Colonic mucosa (tissue), 4 donors: ENCODE measurements around the gene CDH18. TPM values are rescaled to one million over a fixed set of nuclear protein-coding genes. Genes with fewer than 3 reads are reported as not detected.

ENCODE experiments used
- DNase-seq: peaks from one replicate; pipeline ENCODE4 v3.0.0-alpha.2; 2020
- H3K27ac ChIP-seq: fragments of 200-600 bp; one replicate; pipeline ENCODE4 v1.8.0; 2021
- H3K27me3 ChIP-seq: fragments of 200-600 bp; one replicate; pipeline ENCODE4 v1.8.0; 2021
- H3K36me3 ChIP-seq: fragments of 200-600 bp; one replicate; pipeline ENCODE4 v1.8.0; 2021
- H3K4me1 ChIP-seq: fragments of 200-600 bp; one replicate; pipeline ENCODE4 v1.8.0; 2021; ENCODE audit warnings: mild to moderate bottlenecking
- H3K4me3 ChIP-seq: fragments of 200-600 bp; one replicate; pipeline ENCODE4 v1.8.0; 2021
- H3K9ac ChIP-seq, 2 donors: one replicate each; pipeline ENCODE4 v1.7.0; 2013; ENCODE audit warnings: control low read depth in 2 of 2, low read depth in 2 of 2, low read length in 2 of 2
- H3K9me3 ChIP-seq: fragments of 200-600 bp; one replicate; pipeline ENCODE4 v1.8.0; 2021
- intact Hi-C: fragments of 100-400 bp; cut with DNase I; formaldehyde crosslinking; loops from one replicate; pipeline ENCODE4 v1.14.1; 2022
- total RNA-seq, 2 donors: library from RNA; stranded (reverse); fragmentation: NEBNext Ultra II Directional in 1 of 2; extraction: Animal tissue kit (Norgen Biotek cat#: 25700) in 1 of 2; gene quantifications; one replicate each; pipeline ENCODE4 v1.2.1, GENCODE V29; 2021
- TF ChIP-seq, protein P1 (sequence below): fragments of 200-600 bp; IDR thresholded peaks from one replicate; pipeline ENCODE4 v1.8.0; 2022; ENCODE audit warnings: antibody characterized with exemption, mild to moderate bottlenecking
- donor health status: healthy.
- donor health status: DM: no; HTN: no; CAD: no.
- donor health status: DM: no; HTN: no; CAD: no.

Gene CDH18
- total RNA-seq, 2 donors from 2014 or later, result not detected

DNA sequence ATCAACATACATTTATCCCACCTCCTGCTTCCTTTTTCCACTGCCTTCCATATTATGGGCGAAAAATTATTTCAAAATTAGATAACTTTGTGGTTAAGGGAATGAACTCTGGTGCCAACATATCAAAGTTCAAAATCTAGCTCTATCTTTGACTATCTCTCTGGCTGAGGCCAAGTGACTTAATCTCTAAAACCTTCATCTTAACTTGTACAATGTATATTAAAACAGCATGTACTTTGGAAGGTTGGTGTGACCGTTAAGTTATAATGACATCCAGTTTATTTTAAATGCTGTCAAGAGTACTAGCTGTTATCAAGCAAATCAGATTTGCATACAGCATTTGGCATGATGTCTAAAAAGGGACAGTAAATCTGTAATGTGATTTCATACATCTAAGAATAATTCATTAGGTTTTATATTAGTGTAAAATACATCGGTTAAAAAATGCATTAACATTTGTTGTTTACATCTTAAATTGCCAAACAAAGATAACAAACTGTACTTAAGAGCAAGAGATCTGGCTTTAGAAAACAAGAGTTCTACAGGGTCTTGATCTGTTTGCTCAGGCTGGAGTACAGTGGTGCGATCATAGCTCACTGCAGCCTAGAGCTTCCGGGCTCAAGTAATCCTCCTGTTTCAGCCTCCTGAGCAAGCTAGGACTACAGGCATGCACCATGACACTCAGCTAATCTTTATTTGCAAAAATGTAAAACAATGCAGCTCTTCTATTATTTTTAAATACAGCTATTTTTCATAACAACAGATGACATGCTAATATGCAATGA, 102.8 kb downstream of the CDH18 start:
- Histone ChIP-seq H3K27me3 (no peaks in the 10 kb centered on the region), H3K9ac (no peak overlapping the region), H3K4me1 (no peaks in the 10 kb centered on the region), H3K9me3 (no peaks in the 10 kb centered on the region), H3K36me3 (no peaks in the 10 kb centered on the region), H3K4me3 (no peak overlapping the region), H3K27ac (no peak overlapping the region)
- DNase-seq, result no peak
- intact Hi-C loops, result no loop called here
- TF ChIP-seq, protein P1, sequence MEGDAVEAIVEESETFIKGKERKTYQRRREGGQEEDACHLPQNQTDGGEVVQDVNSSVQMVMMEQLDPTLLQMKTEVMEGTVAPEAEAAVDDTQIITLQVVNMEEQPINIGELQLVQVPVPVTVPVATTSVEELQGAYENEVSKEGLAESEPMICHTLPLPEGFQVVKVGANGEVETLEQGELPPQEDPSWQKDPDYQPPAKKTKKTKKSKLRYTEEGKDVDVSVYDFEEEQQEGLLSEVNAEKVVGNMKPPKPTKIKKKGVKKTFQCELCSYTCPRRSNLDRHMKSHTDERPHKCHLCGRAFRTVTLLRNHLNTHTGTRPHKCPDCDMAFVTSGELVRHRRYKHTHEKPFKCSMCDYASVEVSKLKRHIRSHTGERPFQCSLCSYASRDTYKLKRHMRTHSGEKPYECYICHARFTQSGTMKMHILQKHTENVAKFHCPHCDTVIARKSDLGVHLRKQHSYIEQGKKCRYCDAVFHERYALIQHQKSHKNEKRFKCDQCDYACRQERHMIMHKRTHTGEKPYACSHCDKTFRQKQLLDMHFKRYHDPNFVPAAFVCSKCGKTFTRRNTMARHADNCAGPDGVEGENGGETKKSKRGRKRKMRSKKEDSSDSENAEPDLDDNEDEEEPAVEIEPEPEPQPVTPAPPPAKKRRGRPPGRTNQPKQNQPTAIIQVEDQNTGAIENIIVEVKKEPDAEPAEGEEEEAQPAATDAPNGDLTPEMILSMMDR, result no peak

DNA sequence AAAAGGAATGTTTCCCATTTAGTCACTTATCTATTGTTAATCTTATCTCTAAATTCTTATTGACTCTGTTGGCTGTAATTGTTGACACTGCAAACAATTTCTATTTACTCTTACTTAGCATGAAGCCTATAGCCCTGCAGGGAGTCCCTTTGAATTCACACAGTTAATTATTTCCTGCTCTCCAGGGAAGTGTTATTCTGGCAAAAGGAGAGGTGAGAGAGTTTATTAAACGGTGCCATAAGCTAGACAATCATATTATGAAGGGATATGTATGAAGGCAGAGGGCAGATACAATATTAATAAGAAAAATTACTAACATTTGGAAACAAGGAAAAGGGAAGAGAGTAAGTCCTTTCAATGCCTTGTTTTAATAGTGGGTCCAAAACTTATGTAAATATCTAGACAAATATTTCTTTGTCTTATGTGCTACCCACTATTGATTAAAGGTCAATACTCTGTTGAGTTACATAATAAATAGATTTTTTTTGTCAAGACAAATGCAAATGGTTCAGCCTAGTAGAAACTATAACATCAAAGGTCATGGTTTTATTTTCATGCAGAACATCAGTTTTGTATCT, 107.1 kb downstream of the CDH18 start:
- Histone ChIP-seq H3K27me3 (no peaks in the 10 kb centered on the region), H3K36me3 (no peaks in the 10 kb centered on the region), H3K9me3 (no peaks in the 10 kb centered on the region), H3K4me3 (no peak overlapping the region), H3K27ac (no peak overlapping the region), H3K9ac (no peak overlapping the region), H3K4me1 (no peaks in the 10 kb centered on the region)
- no peak for DNase-seq
- TF ChIP-seq, protein P1, result no peak
- intact Hi-C loops, result no loop called here

DNA sequence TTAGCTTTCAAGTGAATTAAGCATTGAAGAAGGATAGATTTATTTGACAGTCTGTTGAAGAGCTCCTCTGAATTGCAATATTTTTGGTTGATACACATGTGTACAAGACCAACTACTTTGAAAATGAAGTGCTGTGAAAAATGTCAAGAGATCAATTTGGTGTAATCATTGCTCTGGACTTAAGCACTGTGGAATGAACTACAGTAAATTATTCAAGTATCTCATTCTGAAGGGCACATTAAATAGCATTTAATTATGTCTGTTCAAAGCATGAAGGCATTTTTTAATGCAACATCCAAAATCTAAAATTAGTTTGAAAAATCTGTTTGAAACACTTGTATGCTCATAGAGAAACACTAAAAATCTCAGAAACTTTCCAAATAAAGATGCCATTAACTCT, 107.5 kb downstream of the CDH18 start:
- Histone ChIP-seq H3K36me3 (no peaks in the 10 kb centered on the region), H3K4me3 (no peak overlapping the region), H3K4me1 (no peaks in the 10 kb centered on the region), H3K9me3 (no peaks in the 10 kb centered on the region), H3K27ac (no peak overlapping the region), H3K9ac (no peak overlapping the region), H3K27me3 (no peaks in the 10 kb centered on the region)
- TF ChIP-seq, protein P1, result no peak
- intact Hi-C loops, result no loop called here
- no peak for DNase-seq

DNA sequence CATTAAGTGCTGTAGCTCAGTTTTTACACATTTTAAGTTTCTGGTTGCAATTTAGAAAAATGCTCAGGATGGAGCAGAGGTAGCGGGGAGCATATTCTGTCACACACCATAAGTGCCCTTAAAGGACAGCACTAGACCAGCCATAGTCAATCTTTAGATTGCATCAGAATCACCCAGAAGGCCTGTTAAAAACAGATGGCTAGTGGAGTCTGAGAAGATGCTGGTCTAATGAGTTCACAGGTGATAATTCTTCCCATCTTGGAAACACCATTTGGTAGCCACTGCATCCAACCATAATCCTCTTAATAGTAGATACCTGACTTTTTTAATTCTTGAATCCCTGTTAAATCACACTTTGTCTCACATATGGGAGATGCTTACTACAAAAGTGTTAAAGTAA, 113.2 kb downstream of the CDH18 start:
- intact Hi-C loops, result no loop called here
- Histone ChIP-seq H3K9me3 (no peaks in the 10 kb centered on the region), H3K9ac (no peak overlapping the region), H3K4me3 (no peak overlapping the region), H3K27me3 (no peaks in the 10 kb centered on the region), H3K4me1 (no peaks in the 10 kb centered on the region), H3K27ac (no peak overlapping the region), H3K36me3 (no peaks in the 10 kb centered on the region)
- no peak for DNase-seq
- TF ChIP-seq, protein P1, result no peak

DNA sequence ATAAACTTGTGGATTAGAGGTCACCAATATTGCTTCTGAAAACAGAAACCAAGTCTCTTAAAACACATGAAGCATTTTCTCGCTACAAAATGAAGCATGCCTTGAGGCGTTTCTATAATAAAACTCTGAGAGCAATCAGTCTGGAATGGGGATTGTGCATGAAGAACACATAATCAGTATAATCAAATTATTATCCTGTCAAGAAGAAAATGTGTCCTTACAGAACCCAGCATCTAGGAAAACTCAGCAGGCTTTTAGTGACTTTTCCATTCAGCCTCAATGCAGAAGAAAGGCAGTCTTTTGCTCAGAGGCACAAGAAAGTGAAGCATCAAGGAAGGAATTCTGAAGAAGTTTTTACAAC, 121.9 kb downstream of the CDH18 start:
- Histone ChIP-seq H3K36me3 (no peaks in the 10 kb centered on the region), H3K27ac (no peak overlapping the region), H3K4me3 (no peak overlapping the region), H3K9ac (no peak overlapping the region), H3K4me1 (no peaks in the 10 kb centered on the region), H3K9me3 (no peaks in the 10 kb centered on the region), H3K27me3 (no peaks in the 10 kb centered on the region)
- no peak for DNase-seq
- intact Hi-C loops, result no loop called here
- TF ChIP-seq, protein P1, result no peak
